H1 (cell line): ENCODE results near the gene NGFR. TPM values are rescaled to one million over a fixed set of nuclear protein-coding genes. Genes with fewer than 3 reads are reported as not detected.

Experiments used
- CBX5 ChIP-seq: fragments of 300-800, 300-1000 bp; sonication (generic); IDR thresholded peaks from 2 replicates; pipeline ENCODE4 v1.7.1; 2016; ENCODE audit warnings: antibody characterized with exemption, low read length, low read depth
- CEBPB ChIP-seq: IDR thresholded peaks from 2 replicates; pipeline ENCODE4 v1.6.1; 2012; ENCODE audit warnings: low read depth, low read length
- HDAC6 ChIP-seq: IDR thresholded peaks from one replicate; pipeline ENCODE4 v1.7.1; 2012; ENCODE audit warnings: low read depth, mild to moderate bottlenecking, inconsistent platforms, low read length, moderate library complexity
- KDM1A ChIP-seq: fragments of 200-600, 300-600 bp; sonication (generic); IDR thresholded peaks from 2 replicates; pipeline ENCODE4 v1.7.1; 2016; ENCODE audit warnings: mild to moderate bottlenecking, low read length, borderline replicate concordance
- RFX5 ChIP-seq: IDR thresholded peaks from 2 replicates; pipeline ENCODE4 v1.6.1; 2011; ENCODE audit warnings: low read depth, low read length, improper control_type of control experiment, borderline replicate concordance
- polyA plus RNA-seq, 7 experiments: library from polyadenylated mRNA; depleted of rRNA in 3 of 7; stranded (reverse) in 5 of 7; unstranded in 2 of 7; fragments of >200 nt in 5 of 7; fragments of 200-250 nt in 2 of 7; gene quantifications; 1 replicate in 5 of 7; 2 replicates in 1 of 7; 4 replicates in 1 of 7; pipeline versions ENCODE4 v1.2.1 to v1.2.3, GENCODE V29; 2011 to 2013; ENCODE audit warnings: missing spikeins in 2 of 7, mixed read lengths in 2 of 7
- total RNA-seq: library from RNA; stranded (reverse); fragmentation: NEBNext Ultra II Directional; extraction: Animal tissue kit (Norgen Biotek cat#: 25700); gene quantifications from 2 replicates; pipeline ENCODE4 v1.2.1, GENCODE V29; 2021
- TF ChIP-seq, protein P1 (sequence below): IDR thresholded peaks from 2 replicates; pipeline ENCODE4 v1.6.1; 2012; ENCODE audit warnings: inconsistent platforms
- TF ChIP-seq, protein P2 (sequence below), 3 experiments: IDR thresholded peaks; 1 replicate in 2 of 3; 2 replicates in 1 of 3; pipeline versions ENCODE4 v1.5.1 to v1.6.1; 2011; ENCODE audit warnings: low read length in 3 of 3, mild to moderate bottlenecking in 3 of 3, inconsistent platforms in 2 of 3, low read depth in 1 of 3, moderate library complexity in 1 of 3; ENCODE audit not compliant: insufficient read depth in 1 of 3; ENCODE audit errors: control extremely low read depth in 1 of 3

Gene NGFR
- total and polyA plus RNA-seq, 2 of the 8 experiments (the other 6 are each of a cell fraction or from before 2014, with no cell fraction given): 8.1 to 10.3 TPM

GRCh38 chr17:49524473-49525359 is 29.6 kb downstream of the NGFR start (continued):
- no peak for TF ChIP-seq HDAC6
- TF ChIP-seq RFX5: no peak
- TF ChIP-seq, protein P1, sequence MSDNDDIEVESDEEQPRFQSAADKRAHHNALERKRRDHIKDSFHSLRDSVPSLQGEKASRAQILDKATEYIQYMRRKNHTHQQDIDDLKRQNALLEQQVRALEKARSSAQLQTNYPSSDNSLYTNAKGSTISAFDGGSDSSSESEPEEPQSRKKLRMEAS: no peak
- no peak for TF ChIP-seq KDM1A
- TF ChIP-seq, protein P2, sequence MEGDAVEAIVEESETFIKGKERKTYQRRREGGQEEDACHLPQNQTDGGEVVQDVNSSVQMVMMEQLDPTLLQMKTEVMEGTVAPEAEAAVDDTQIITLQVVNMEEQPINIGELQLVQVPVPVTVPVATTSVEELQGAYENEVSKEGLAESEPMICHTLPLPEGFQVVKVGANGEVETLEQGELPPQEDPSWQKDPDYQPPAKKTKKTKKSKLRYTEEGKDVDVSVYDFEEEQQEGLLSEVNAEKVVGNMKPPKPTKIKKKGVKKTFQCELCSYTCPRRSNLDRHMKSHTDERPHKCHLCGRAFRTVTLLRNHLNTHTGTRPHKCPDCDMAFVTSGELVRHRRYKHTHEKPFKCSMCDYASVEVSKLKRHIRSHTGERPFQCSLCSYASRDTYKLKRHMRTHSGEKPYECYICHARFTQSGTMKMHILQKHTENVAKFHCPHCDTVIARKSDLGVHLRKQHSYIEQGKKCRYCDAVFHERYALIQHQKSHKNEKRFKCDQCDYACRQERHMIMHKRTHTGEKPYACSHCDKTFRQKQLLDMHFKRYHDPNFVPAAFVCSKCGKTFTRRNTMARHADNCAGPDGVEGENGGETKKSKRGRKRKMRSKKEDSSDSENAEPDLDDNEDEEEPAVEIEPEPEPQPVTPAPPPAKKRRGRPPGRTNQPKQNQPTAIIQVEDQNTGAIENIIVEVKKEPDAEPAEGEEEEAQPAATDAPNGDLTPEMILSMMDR (IDR thresholded peaks at IDR 0.05; ENCODE audit: control extremely low read depth in 1 of 3, insufficient read depth in 1 of 3, low read depth in 1 of 3, low read length in 3 of 3): no peak
- no peak for TF ChIP-seq CEBPB
- no peak for TF ChIP-seq CBX5
